Mucosa of stomach (tissue), 1 donor: ENCODE measurements around the gene GCH1.
A peak's percentile ranks its signal among the peaks of the same experiment; 100 is the strongest.
"Not testable (repeated sequence)": the region's sequence is repeated elsewhere in the genome, so short reads cannot be mapped to it uniquely, and the experiment has no call there.

Experiments used
- H3K27me3 ChIP-seq: one replicate; pipeline ENCODE4 v1.7.0; 2013; ENCODE audit warnings: mild to moderate bottlenecking, low read length; ENCODE audit not compliant: control insufficient read depth, insufficient read depth
- H3K36me3 ChIP-seq: one replicate; pipeline ENCODE4 v1.7.0; 2013; ENCODE audit warnings: low read length; ENCODE audit not compliant: control insufficient read depth, insufficient read depth
- H3K4me1 ChIP-seq: one replicate; pipeline ENCODE4 v1.7.0; 2013; ENCODE audit warnings: mild to moderate bottlenecking, low read length; ENCODE audit not compliant: control insufficient read depth, insufficient read depth
- H3K4me3 ChIP-seq: one replicate; pipeline ENCODE4 v1.7.0; 2013; ENCODE audit warnings: low read length
- H3K9ac ChIP-seq: one replicate; pipeline ENCODE4 v1.7.0; 2013; ENCODE audit warnings: mild to moderate bottlenecking, low read length, moderate library complexity
- H3K9me3 ChIP-seq: one replicate; pipeline ENCODE4 v1.7.0; 2013; ENCODE audit warnings: mild to moderate bottlenecking, low read length, moderate library complexity; ENCODE audit not compliant: control insufficient read depth
- donor health status: Pancreatic carcinoma.

Gene GCH1

DNA sequence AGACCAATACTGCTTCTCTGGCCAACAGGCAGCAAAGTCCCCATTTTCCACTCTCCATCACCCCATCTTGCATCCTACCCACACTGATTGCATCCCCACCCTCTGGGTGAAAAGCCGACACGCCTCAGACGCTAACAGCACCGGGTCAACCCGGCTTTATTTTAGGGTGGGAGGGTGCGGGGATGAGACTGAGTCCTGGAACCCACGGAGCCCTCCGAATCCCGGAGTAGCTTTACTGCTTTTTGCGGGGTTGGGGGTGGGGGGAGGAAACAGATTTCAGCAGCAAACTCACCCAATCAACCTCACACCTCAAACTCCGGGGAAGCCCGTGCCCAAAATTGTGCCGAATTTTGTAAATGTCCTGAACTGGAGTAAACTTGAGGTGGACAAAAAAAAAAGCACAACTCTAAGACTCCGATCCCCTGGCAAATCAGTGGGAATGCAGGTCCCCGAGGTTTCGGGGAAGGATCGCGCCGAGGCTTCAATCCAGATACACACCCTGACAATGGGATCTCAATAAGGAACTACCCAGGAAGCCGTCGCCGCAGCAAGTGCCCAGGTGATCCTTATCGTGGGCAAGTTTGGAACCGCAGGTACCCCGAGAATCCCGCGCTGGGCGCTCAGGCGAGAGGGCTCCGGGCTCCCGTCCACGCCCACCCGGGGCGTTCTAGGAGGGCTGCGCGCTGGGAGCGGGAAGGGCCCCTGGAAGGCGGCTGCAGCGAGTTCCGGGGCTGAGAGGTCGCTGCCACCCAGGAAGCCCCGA is 1.1 kb downstream of the GCH1 start:
- no peaks in the 10 kb centered on the region for H3K27me3 ChIP-seq
- peak overlapping the region; percentile 92 for H3K4me3 ChIP-seq
- H3K9me3 ChIP-seq: no peaks in the 10 kb centered on the region
- no peaks in the 10 kb centered on the region for H3K36me3 ChIP-seq
- H3K9ac ChIP-seq: peak overlapping the region; percentile 88
- no peaks in the 10 kb centered on the region for H3K4me1 ChIP-seq

DNA sequence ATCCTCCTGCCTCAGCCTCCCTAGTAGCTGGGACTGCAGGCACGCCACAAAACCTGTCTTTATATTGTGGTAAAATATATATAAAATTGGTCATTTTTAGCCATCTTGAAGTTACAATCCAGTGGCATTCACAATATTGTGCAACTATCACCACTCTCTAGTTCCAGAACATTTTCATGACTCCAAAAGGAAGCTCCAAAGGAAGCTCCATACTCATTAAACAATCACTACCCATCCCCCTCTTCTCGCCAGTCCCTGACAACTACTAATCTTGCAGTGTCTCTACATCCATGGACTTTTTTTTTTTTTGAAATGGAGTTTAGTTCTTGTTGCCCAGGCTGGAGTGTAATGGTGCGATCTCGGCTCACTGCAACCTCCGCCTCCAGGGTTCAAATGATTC is 3.1 kb downstream of the GCH1 start:
- Histone ChIP-seq H3K4me1 (no peaks in the 10 kb centered on the region), H3K9me3 (no peaks in the 10 kb centered on the region), H3K4me3 (no peak overlapping the region), H3K27me3 (no peaks in the 10 kb centered on the region), H3K36me3 (no peaks in the 10 kb centered on the region), H3K9ac (no peak overlapping the region)

DNA sequence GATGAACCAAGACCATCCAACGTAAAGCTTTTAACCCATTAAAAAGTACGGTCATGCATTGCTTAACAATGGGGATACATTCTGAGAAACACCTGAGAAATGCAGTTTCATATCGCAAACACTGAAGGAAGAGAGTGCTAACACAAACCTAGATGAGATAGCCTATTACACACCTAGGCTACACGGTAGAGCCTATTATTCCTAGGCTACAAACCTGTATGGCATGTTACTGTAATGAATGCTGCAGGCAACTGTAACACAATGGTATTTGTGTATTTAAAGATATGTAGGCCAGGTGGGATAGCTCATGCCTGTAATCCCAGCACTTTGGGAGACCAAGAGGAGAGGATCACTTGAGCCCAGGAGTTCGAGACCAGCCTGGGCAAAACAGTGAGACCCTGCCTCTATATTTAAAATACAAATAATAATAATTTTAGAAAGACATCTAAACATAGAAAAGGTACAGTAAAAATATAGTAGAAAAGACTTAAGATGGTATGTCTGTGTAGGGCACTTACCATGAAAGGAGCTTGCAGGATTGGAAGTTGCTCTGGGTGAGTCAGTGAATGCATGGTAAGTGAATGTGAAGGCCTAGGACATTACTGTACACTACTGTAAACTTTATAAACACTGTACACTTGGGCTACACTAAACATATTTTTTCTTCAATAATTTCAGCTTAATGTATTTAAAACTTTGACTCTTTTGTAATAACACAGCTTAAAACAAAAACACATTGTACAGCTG is 4.6 kb downstream of the GCH1 start:
- not testable (repeated sequence) for H3K4me3 ChIP-seq, H3K27me3 ChIP-seq, H3K36me3 ChIP-seq, H3K9me3 ChIP-seq, H3K9ac ChIP-seq, H3K4me1 ChIP-seq

DNA sequence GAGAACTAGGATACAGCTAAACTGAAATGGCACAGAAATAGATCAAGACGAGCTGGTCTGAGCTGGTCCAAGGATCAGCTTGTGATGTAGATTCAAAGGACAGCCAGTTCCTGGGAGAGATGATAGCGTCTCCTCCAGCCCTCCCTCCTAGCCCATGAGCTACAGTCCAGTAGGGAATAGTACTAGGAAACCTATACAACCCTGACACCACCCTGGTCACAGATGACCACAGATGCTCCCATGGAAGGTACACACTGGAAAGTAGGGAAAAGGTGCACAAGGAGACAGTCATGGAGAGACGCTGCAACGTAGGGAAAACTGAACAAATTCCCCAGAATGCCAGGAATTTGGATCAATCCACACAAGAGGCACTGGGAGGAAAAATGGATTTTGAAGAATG is 6.9 kb downstream of the GCH1 start:
- Histone ChIP-seq H3K36me3 (no peaks in the 10 kb centered on the region), H3K9me3 (no peaks in the 10 kb centered on the region), H3K4me1 (no peaks in the 10 kb centered on the region), H3K4me3 (no peak overlapping the region), H3K9ac (no peak overlapping the region), H3K27me3 (no peaks in the 10 kb centered on the region)

DNA sequence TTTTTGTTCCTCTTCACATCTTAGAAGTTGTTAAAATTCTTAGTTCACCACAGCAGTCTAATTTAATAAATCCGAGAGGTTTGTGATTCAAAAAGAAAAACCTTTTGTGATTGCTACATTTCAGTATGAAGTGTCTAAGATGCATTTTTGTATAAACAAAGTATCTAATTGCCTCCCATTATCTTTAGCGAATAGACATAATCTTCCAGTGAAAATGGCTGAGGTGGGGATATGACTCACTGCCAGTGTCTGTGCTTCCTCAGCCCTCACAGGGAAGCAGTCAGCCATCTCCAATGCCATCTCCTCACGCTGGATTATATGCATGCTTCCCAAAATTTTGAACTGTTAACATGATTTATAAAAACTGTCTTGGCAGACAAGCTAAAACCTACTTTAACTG is 7.6 kb downstream of the GCH1 start:
- Histone ChIP-seq H3K9me3 (no peaks in the 10 kb centered on the region), H3K36me3 (no peaks in the 10 kb centered on the region), H3K9ac (no peak overlapping the region), H3K4me1 (no peaks in the 10 kb centered on the region), H3K27me3 (no peaks in the 10 kb centered on the region), H3K4me3 (no peak overlapping the region)

DNA sequence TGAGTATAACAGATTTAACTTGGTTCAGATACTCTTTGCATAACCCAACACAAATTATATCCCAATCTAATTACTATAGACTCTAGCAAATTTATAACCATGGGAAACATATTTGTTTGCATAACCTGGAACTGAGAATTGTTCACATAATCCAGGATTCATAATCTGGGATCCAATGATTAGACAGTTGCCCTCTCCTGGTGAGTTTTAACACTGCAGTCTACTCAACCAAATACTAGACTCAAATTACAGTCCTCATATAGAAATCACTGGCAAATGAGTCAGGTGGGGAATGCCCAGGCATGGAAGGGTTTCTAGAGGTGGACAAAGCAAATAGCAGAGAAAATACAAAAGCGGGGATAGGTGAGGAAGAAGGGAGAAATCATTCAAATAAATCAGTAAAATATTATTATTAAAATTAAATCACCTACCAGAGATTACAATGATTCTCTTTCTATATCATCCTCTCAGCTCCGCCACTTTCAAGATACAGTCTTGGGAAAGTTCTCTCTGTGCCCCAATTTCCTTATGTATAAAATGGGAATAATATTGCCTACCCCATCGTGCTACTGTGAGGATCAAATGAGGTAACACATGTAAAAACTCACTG is 9.4 kb downstream of the GCH1 start:
- H3K4me1 ChIP-seq: no peaks in the 10 kb centered on the region
- H3K9me3 ChIP-seq: no peaks in the 10 kb centered on the region
- no peaks in the 10 kb centered on the region for H3K36me3 ChIP-seq
- H3K27me3 ChIP-seq: no peaks in the 10 kb centered on the region
- H3K4me3 ChIP-seq: no peak overlapping the region
- H3K9ac ChIP-seq: no peak overlapping the region

DNA sequence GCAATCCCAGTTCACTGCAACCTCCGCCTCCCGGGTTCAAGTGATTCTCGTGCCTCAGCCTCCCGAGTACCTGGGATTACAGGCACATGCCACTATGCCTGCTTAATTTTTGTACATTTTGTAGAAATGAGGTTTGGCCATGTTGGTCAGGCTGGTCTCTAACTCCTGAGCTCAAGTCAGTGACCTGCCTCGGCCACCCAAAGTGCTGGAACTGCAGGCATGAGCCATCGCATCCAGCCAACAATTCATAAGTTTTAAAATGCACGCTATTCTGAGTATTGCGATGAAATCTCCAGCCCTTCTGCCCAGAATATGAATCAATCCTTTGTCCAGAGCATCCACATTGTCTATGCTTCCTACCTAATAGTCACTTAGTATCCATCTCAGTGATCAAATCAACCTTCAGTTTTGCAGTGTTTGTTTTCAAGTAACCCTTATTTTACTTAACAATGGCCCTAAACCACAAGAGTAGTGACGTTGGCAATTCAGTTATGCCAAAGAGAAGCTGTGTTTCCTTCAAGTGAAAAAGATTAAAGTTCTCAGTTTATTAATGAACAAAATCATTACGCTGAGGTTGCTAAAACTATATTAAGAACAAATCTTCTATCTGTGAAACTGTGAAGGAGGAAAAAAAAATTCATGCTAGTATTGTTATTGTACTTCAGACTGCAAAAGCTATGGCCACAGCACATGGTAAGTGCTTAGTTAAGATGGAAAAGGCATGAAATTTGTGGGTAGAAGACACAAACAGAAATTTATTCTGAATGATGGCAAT is 11.0 kb downstream of the GCH1 start:
- H3K36me3 ChIP-seq: no peaks in the 10 kb centered on the region
- no peak overlapping the region for H3K9ac ChIP-seq
- no peaks in the 10 kb centered on the region for H3K27me3 ChIP-seq
- H3K9me3 ChIP-seq: no peaks in the 10 kb centered on the region
- H3K4me1 ChIP-seq: no peaks in the 10 kb centered on the region
- H3K4me3 ChIP-seq: no peak overlapping the region

DNA sequence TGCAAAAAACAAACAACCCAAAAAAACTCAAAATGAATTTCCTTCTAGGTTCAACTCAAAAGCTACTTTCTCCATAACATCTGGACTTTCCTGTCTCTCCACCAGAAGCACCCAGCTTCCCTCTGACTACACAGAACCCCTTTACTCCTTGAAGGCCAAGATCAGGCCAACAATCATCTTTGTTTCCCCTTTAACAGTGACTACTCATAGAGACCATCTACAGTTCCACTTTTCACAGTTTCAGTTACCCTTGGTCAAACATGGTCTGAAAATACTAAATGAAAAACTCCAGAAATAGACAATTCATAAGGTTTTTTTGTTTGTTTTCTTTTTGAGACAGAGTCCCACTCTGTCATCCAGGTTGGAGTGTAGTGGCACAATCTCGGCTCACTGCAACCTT is 11.8 kb downstream of the GCH1 start:
- H3K27me3 ChIP-seq: no peaks in the 10 kb centered on the region
- H3K9ac ChIP-seq: no peak overlapping the region
- H3K4me3 ChIP-seq: no peak overlapping the region
- H3K4me1 ChIP-seq: no peaks in the 10 kb centered on the region
- H3K9me3 ChIP-seq: no peaks in the 10 kb centered on the region
- no peaks in the 10 kb centered on the region for H3K36me3 ChIP-seq

DNA sequence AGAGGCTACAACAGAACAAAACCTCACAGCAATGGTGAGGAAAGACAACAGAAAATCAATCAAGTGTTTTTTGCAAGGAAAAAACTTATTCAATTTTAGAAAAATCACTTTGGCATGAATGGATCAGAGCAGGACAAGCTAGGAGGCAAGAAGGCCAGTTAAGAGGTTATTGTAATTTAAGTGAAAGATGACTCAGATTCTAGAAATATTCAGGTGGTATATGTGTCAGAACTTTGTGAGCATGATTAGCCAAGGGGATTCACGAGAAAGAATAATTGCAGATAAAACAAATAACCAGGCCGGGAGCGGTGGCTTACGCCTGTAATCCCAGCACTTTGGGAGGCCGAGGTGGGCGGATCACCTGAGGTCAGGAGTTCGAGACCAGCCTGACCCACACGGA is 12.7 kb downstream of the GCH1 start:
- H3K9ac ChIP-seq: no peak overlapping the region
- H3K27me3 ChIP-seq: no peaks in the 10 kb centered on the region
- H3K9me3 ChIP-seq: no peaks in the 10 kb centered on the region
- H3K36me3 ChIP-seq: no peaks in the 10 kb centered on the region
- H3K4me3 ChIP-seq: no peak overlapping the region
- no peaks in the 10 kb centered on the region for H3K4me1 ChIP-seq

DNA sequence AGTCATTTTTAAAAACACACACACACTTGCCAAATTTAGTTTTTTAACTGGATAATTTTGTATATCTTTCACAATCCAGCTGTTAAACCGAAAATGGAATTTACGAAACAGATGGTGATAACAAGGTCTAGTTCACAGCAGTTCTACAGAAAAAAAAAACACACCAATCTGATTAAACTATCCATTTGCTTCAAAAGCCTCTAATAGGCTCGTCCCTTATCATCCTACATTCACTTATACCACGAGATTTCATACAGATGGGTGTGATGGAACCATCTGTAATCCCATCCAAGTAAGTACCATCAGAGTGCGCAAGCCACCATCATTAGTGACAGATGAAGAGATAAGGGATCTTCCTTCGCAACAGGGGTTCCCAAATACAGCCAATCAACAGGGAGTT is 20.1 kb downstream of the GCH1 start:
- Histone ChIP-seq H3K9me3 (no peaks in the 10 kb centered on the region), H3K4me1 (no peaks in the 10 kb centered on the region), H3K27me3 (no peaks in the 10 kb centered on the region), H3K4me3 (no peak overlapping the region), H3K9ac (no peak overlapping the region), H3K36me3 (no peaks in the 10 kb centered on the region)

DNA sequence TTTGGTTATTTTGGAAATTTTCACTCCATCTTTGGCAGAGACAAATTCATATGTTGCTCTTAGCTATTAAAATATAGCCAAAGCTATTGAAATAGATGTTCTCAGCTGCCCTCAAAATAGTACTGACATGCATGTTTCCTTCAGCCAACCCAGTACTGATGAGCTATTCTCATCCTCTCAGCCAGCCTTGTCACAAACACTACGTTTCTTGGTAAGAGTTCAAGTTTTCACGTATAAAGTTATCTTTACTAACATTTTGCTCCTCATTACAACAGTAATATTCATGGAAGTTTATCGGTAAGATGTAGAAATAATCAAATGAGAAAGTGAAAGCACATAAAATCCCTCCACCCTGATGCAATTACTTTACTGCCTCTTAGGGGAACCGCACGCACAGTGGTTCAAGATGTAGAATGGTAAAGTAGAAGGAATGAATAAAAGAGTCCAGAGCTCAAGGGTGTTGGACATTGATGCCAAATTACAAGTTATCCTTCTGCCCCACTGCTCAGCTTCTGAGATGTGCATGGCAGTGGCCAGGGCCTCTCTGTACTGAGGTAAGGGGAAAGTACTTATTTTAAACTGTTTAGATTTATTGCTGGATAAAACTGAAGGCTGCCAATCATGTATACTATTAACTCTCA is 20.7 kb downstream of the GCH1 start:
- no peaks in the 10 kb centered on the region for H3K9me3 ChIP-seq
- H3K27me3 ChIP-seq: no peaks in the 10 kb centered on the region
- peak overlapping the region; percentile 56 for H3K9ac ChIP-seq
- no peaks in the 10 kb centered on the region for H3K36me3 ChIP-seq
- H3K4me1 ChIP-seq: no peaks in the 10 kb centered on the region
- peak overlapping the region; percentile 37 for H3K4me3 ChIP-seq
